Measurements from ENCODE around the gene LCN15.
"Not testable (repeated sequence)": the region's sequence is repeated elsewhere in the genome, so short reads cannot be mapped to it uniquely, and the experiment has no call there.

Gene LCN15

GRCh38 chr9:136764301-136764891 is at the start of gene LCN15:
TSS of gene LCN15 (minus strand) at chr9:136764518. CDS start at chr9:136764488, 30 bp downstream.
- DNase-seq: no peak

DNA sequence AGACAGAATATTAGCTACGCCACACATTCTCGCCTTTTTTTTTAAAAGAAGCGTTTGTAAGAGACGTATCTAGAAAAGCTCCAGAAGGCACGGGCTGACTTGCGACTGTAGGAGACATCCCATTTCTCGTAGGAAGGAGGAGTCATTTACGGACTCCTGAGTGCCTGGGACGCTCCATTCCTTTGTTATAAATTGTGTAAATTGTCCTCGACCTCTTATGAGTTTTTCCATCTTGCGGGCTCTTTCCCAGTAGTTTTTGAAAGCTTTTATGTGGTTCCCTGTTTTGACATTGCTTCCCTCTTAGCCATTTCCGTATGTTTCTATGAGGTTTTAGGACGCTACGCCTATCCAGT is 44.5 kb upstream of the LCN15 start:
- peak; percentile 4 for DNase-seq

DNA sequence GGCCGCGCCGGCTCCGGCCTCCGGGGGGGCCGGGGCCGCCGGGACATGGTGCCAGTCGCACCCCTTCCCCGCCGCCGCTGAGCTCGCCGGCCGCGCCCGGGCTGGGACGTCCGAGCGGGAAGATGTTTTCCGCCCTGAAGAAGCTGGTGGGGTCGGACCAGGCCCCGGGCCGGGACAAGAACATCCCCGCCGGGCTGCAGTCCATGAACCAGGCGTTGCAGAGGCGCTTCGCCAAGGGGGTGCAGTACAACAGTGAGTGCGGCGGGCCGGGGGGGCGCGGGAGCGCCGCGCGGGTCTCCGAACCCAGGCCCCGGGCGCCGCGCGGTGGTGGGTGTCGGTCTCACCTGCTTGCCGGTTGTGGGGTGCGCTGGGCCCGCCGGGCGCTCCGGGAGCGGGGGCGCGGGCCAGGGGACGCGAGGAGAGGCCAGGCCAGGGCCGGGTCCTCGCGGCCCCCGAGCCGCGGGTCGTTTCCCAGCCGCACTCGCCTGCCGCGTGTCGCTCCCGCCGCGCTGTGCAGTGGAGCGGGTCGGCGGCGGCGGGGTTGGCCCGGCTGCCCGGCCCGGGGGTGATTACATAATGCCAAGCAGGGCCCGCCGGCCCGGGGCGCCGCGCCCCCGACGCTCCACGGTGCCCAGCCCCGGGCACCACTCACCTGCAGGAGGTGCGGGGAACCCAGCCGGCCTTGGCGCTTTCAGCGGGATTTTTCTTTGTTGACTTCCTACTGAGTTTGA is 43.9 kb upstream of the LCN15 start:
- no peak for DNase-seq

GRCh38 chr9:136807281-136808074 is 43.2 kb upstream of the LCN15 start, which contains the start of gene RABL6:
TSS of gene RABL6 (plus strand) at chr9:136807948. CDS start at chr9:136808197, 249 bp downstream.
- peak; percentile 24 for DNase-seq

DNA sequence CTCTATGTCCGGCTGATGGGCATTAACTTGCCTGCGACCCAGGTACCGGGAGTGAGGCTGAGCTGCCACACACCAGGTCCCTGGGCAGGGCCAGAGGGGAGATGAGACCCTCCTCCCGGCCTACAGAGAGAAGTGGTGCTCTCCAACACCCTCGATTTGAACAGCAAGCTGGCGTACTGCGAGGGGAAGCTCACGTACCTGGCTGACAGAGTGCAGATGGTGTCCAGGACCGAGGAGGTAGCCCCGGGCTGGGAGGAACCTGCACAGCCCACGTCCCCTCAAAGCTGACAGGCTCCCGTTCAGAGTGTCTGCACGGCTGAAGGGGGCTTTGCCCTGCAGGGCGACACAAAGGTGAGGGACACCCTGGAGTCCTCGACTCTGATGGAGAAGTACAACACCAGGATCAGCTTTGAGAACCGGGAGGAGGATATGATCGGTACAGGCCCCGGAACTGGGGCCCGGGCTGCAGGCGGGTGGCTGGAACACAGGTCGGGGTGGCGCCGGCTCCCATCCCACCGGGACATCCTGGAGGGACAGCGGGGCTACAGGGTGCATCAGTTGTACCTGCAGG is 42.4 kb upstream of the LCN15 start:
- no peak for DNase-seq

DNA sequence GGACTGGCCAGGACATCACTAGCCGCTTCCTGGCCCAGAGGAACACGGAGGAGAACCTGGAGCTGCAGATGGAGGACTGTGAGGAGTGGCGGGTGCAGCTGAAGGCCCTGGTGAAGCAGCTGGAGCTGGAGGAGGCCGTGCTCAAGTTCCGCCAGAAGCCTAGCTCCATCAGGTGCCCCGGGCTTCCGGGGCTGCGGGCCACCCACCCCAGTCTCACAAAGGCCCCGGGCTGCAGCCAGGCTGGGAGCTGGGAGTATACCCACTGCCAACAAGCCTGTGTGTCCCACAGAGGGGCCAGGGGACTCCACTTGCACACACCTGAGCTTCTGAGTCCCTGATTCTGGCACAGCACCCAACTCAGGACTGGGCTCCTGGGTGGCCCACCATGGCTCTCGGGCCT is 41.7 kb upstream of the LCN15 start:
- no peak for DNase-seq

DNA sequence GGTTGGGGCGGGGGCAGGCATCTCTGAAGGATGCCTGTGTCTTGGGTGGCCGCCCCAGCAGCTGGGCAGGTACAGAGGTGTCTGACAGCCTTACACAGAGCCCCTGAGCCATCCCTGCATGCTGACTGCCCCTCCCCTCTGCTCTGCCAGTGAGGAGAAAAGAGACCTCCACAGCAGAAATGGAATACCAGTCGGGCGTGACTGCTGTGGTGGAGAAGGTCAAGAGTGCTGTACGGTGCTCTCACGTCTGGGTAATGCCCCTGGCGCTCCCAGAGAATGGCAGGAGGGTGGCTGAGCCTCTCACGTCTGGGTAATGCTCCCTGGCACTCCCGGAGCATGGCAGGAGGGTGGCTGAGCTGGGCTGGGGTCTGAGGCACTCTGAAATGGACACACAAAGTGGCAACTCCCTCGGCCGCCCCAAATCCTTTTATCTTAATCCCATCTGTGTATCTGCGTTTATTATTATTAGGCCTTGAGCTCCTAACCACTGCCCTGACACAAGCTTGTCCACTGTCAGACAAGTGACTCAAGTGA is 41.0 kb upstream of the LCN15 start:
- DNase-seq: no peak

DNA sequence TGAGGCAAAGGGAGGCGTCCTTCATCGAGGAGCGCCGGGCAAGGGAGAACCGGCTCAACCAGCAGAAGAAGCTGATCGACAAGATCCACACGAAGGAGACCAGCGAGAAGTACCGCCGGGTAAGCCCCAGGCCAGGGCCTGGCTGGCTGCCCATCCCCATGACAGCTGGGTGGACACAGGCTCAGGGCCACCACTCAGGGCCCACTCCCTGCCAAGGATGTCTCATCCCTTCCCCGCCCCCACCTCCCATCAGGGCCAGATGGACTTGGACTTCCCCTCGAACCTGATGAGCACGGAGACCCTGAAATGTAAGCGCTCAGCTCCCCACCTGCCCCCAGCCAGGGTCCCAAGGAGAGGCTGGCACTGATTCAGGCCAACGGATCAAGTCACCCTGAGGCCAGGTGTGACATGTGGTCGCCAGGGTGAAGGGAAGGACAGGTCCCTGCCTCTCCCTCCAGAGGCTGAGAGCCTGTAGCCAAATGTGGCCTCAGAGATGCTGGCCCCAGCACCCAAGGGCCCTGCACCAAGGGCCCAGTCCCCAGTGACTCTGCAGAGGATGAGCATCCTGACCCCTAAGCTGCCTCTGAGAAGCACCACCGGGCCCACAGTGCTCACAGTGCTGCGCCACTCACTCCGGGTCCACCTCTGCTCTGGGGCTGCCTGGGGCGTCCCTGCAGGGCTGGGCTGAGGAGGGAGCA is 40.3 kb upstream of the LCN15 start:
- no peak for DNase-seq

DNA sequence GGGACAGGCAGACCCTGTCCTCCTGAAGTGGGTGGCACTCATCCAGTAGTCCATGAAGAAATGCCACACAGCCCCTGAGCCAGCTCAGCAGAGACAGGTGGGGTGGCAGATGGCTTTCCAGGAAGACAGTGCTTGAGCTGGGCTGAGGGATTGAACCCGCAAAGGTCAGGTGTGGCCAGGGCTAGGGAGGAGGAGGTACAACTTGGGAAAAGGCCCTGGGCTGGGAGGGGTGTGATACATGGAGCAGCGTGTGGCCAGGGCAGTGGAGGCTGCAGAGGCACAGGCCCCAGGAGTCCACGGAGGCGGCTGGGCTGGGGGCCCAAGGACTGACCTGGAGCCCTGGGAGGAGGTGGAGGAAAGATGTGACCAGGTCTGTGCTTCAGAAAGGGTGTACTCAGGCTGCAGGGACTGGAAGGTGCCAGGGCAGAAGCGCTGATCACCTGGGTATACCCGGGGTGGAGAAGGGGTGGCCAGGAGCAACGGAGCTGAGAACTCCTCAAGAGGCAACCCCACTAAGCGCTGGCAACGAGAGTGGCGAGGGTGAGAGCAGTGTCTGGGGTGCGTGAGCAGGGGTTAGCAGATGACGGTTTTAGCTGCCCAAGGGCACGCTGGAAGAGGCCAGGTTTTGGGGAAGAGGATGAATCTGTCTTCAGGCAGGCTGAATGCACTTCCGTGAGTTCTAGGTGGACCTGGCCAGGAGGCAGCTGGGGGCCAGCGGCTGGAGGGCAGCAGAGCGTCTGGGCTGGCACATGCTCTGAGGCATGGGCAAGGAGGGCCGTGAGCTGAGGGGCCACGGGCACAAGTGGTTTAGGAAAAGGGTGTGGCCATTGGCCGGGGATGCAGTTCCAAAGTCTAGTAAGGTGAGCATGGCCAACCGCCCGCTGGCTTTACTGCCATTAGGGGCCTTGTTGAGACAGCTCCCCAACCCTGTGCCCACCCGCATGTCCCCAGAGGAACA is 39.5 kb upstream of the LCN15 start:
- DNase-seq: peak; percentile 2

- not testable (repeated sequence) for DNase-seq
Measured at GRCh38 chr9:136803009-136803550, 38.8 kb upstream of the LCN15 start.

DNA sequence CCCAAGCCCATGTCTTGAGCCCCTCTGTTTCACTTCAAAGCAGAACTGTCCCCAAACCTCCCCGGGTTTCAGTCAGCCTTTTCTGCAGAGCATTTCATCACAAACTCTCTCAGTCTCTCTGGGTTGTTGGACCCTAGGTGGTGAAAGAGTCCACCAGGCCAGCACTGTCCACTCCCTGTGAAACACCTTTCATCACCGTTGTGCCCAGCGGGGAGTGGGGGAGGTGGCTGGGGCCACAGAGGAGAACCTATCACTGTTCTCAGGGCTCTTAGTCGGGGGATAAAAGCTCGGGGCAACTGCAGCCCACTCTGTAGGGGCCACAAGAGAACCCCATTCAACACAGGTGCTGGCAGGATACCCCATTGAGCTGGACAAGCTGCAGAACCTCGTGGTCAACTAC is 38.0 kb upstream of the LCN15 start:
- no peak for DNase-seq

- DNase-seq: peak; percentile 44
Measured at GRCh38 chr9:136799854-136800657, 35.7 kb upstream of the LCN15 start.

DNA sequence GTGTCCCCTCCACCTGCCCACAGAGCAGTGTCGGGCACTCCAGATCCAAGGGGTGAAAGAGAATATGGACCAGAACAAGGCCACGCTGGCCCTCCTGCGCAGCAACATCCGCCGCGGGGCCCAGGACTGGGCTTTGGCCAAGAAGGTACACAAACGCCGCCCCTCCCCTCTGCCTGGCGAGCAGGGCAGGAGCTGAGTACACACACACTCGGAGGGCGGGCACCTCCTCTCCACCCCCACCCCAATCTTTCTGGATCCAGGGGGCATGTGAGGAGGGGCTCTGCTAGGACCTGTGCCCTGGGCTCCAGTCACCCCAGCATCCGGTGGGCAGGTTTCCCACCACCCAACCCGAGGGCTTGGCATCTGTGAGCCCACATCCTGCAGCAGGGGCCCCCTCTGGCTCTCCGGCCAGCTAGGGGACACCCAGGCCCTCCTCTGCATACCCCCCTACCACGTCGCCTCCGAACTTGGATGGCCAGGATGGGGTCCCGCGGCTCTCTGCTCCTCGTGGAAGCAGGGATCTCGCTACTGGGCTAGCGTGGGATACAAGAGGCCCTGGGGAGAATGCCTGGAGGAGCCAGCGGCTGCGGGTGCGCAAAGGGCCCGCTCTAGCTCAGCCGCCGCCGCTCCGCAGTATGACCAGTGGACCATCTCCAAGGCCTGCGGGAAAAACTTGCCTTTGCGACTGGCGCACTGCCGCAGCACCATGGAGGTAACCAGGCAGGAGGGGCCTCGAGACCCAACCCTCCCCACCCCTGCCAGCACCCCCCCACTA is 34.9 kb upstream of the LCN15 start:
- no peak for DNase-seq

- DNase-seq: no peak
Measured at GRCh38 chr9:136798708-136799078, 34.4 kb upstream of the LCN15 start.

DNA sequence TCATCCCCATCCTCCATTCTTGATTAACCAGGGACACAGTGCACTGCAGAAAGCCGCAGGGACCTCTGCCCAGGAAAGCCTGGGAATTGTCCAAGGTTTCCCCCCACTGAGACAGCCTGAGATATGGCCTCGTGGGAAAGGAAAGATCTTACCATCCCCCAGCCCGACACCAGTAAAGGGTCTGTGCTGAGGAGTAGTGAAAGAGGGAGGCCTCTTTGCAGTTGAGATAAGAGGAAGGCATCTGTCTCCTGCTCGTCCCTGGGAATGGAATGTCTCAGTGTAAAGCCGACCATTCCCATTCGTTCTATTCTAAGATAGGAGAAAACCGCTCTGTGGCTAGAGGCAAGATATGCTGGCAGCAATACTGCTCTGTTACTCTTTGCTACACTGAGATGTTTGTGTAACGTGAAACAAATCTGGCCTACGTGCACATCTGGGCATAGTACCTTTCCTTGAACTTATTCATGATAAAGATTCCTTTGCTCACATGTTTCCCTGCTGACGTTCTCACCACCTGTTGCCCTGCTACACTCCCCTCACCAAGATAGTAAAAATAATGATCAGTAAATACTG is 32.5 kb upstream of the LCN15 start:
- DNase-seq: not testable (repeated sequence)

DNA sequence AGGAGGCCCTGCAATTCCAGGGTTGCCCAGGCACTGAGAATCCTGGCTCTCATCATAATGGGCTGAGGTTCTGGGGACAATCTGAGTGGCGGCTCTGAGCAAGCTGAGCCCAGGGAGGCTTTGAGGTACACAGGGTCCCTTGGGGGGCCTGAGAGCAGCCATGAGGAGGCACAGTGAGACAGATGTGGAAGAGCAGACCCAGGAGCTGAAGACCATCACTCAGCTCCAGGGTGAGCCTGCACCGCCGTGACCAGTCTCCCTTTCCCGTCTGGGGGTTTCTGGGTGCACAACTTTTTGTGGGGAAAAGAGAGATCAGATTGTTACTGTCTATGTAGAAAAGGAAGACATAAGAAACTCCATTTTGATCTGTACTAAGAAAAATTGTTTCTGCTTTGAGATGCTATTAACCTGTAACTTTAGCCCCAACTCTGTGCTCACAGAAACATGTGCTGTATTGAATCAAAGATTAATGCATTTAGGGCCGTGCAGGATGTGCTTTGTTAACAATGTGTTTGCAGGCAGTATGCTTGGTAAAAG is 32.0 kb upstream of the LCN15 start, which contains the start of gene CCDC183:
Gene CCDC183 (plus strand): TSS at position 101 of the 537 bp plus-strand sequence. CDS start 60 bp downstream, at position 161.
- no peak for DNase-seq

DNA sequence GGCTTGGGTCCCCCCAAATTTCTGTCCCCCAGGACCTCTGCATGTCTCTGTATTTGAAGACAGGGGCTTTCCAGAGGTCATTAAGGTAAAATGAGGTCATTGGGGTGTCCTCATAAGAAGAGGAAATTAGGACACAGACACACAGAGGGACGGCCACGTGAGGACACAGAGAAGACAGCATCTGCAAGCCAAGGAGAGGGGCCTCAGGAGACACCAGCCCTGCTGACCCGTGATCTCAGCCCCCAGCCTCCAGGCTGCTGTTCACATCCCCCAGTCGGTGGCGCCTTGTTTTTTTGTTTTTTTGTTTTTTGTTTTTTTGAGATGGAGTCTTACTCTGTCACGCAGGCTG is 30.7 kb upstream of the LCN15 start:
- DNase-seq: no peak

GRCh38 chr9:136794281-136794999 is 30.1 kb upstream of the LCN15 start:
- no peak for DNase-seq

All from NCI-H1694 treated with DMSO at 0.1 percent for 48 hours (cell line).